HepG2 (cell line): ENCODE data around the gene TIMP3. TPM values are rescaled to one million over a fixed set of nuclear protein-coding genes. Genes with fewer than 3 reads are reported as not detected.

Experiments
- AGO2 ChIP-seq: fragments of 200-400 bp; formaldehyde crosslinking; optimal IDR thresholded peaks from 2 replicates; pipeline ENCODE3; 2017; ENCODE audit warnings: mild to moderate bottlenecking, low read depth, low read length, moderate library complexity
- DMAP1 ChIP-seq: IDR thresholded peaks from 2 replicates; pipeline ENCODE4 v1.6.1; 2016
- ERF ChIP-seq: IDR thresholded peaks from 2 replicates; pipeline ENCODE4 v1.6.1; 2018; ENCODE audit warnings: missing biosample characterization, missing genetic modification reagents
- FIP1L1 ChIP-seq: fragments of 200-400 bp; formaldehyde crosslinking; IDR thresholded peaks from 2 replicates; pipeline ENCODE4 v1.6.1; 2018; ENCODE audit warnings: low read depth, mild to moderate bottlenecking, low read length, moderate library complexity, borderline replicate concordance; ENCODE audit not compliant: insufficient read depth
- HNRNPH1 ChIP-seq: fragments of 200-400 bp; formaldehyde crosslinking; optimal IDR thresholded peaks from 2 replicates; pipeline ENCODE3; 2017; ENCODE audit warnings: mild to moderate bottlenecking, low read depth, low read length
- HNRNPUL1 ChIP-seq: fragments of 200-400 bp; formaldehyde crosslinking; IDR thresholded peaks from 2 replicates; pipeline ENCODE4 v1.6.1; 2017; ENCODE audit warnings: low read depth, mild to moderate bottlenecking, low read length, moderate library complexity
- SPEN ChIP-seq: sonication (generic); formaldehyde crosslinking; IDR thresholded peaks from 2 replicates; pipeline ENCODE4 v1.5.1; 2020; ENCODE audit warnings: low read depth, mild to moderate bottlenecking, missing genetic modification reagents
- TCF7 ChIP-seq: sonication (generic); IDR thresholded peaks from 2 replicates; pipeline ENCODE4 v1.6.1; 2016; ENCODE audit warnings: antibody characterized with exemption, low read depth
- ZBTB38 ChIP-seq: sonication (generic); formaldehyde crosslinking; IDR thresholded peaks from 2 replicates; pipeline ENCODE4 v1.5.1; 2020; ENCODE audit warnings: mild to moderate bottlenecking, missing genetic modification reagents
- ZFP62 ChIP-seq: sonication (generic); formaldehyde crosslinking; IDR thresholded peaks from 2 replicates; pipeline ENCODE4 v1.4.0; 2020; ENCODE audit warnings: missing genetic modification reagents
- ZNF121 ChIP-seq: sonication (generic); formaldehyde crosslinking; IDR thresholded peaks from 2 replicates; pipeline ENCODE4 v1.5.0; 2020; ENCODE audit warnings: mild to moderate bottlenecking, missing genetic modification reagents
- ZNF3 ChIP-seq: IDR thresholded peaks from 2 replicates; pipeline ENCODE4 v1.7.0; 2017; ENCODE audit warnings: inconsistent platforms
- ZNF333 ChIP-seq: sonication (generic); formaldehyde crosslinking; IDR thresholded peaks from 2 replicates; pipeline ENCODE4 v1.4.0; 2020; ENCODE audit warnings: mild to moderate bottlenecking, missing genetic modification reagents, borderline replicate concordance
- ZSCAN9 ChIP-seq: IDR thresholded peaks from 2 replicates; pipeline ENCODE4 v1.6.1; 2016; ENCODE audit warnings: borderline replicate concordance
- polyA plus RNA-seq, 8 experiments: library from polyadenylated mRNA; depleted of rRNA in 3 of 8; stranded (reverse) in 7 of 8; unstranded in 1 of 8; fragments of >200 nt; fragmentation: Illumina TruSeq in 4 of 8; extraction: Trizol in 4 of 8; gene quantifications; 2 replicates each; pipeline versions ENCODE4 v1.2.1 to v1.2.3, GENCODE V29; 2011 to 2016; ENCODE audit warnings: low read depth in 4 of 8, missing spikeins in 1 of 8, mixed read lengths in 1 of 8; ENCODE audit not compliant: insufficient read depth in 1 of 8
- total RNA-seq, 5 experiments: library from RNA; depleted of rRNA; stranded (reverse); fragments of >200 nt; fragmentation: Illumina TruSeq; extraction: Trizol; gene quantifications; 2 replicates each; pipeline ENCODE4 v1.2.3, GENCODE V29; 2016; ENCODE audit warnings: low read depth in 1 of 5
- TF ChIP-seq, protein P1 (sequence below): IDR thresholded peaks from 2 replicates; pipeline ENCODE4 v1.6.1; 2016
- TF ChIP-seq, protein P2 (sequence below): sonication (generic); formaldehyde crosslinking; IDR thresholded peaks from 2 replicates; pipeline ENCODE4 v1.9.0; 2021; ENCODE audit warnings: missing genetic modification reagents, mild to moderate bottlenecking, borderline replicate concordance
- TF ChIP-seq, protein P3 (sequence below), 2 experiments: fragments of 450-650 bp in 1 of 2; sonication (generic) in 1 of 2; formaldehyde crosslinking in 1 of 2; IDR thresholded peaks; 2 replicates each; pipeline versions ENCODE4 v1.6.1 to v1.8.0; 2016 to 2022; ENCODE audit warnings: antibody characterized with exemption in 1 of 2, mild to moderate bottlenecking in 1 of 2, missing genetic modification reagents in 1 of 2
- TF ChIP-seq, protein P4 (sequence below): sonication (generic); formaldehyde crosslinking; IDR thresholded peaks from 2 replicates; pipeline ENCODE4 v1.8.0; 2022; ENCODE audit warnings: mild to moderate bottlenecking, missing genetic modification reagents, moderate library complexity
- TF ChIP-seq, protein P5 (sequence below): sonication (generic); formaldehyde crosslinking; conservative IDR thresholded peaks from 2 replicates; pipeline ENCODE4 v1.4.0; 2020; ENCODE audit warnings: missing genetic modification reagents

Gene TIMP3
- total and polyA plus RNA-seq, 2 of the 13 experiments (the other 11 are each of a cell fraction or from before 2014, with no cell fraction given): 57.3 to 86.6 TPM

DNA sequence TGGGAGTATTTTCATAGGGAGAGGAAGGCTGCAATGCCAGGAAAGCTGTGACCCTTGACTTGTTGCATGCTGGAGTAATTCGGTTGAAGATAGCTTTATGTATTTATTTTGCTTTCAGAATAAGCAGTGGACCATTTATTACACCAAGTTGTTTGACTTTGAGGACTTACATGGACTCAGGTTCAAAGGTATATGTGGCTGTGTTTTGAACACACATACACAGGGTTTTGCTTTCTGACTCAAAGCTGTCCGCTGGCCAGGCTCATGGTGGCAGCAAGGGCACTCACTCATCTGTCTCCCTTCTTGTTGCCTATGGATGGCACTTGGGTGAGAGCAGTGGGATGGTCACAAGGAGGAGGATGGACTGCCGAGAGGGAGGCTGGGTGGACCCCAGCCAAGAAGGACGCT, 6.5 kb downstream of the TIMP3 start (continued):
- TF ChIP-seq, protein P1, sequence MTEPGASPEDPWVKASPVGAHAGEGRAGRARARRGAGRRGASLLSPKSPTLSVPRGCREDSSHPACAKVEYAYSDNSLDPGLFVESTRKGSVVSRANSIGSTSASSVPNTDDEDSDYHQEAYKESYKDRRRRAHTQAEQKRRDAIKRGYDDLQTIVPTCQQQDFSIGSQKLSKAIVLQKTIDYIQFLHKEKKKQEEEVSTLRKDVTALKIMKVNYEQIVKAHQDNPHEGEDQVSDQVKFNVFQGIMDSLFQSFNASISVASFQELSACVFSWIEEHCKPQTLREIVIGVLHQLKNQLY (CRISPR knock-in tag): no peak
- TF ChIP-seq ZSCAN9 (CRISPR knock-in tag): no peak
- peak; percentile 44 for TF ChIP-seq TCF7
- TF ChIP-seq, protein P2, sequence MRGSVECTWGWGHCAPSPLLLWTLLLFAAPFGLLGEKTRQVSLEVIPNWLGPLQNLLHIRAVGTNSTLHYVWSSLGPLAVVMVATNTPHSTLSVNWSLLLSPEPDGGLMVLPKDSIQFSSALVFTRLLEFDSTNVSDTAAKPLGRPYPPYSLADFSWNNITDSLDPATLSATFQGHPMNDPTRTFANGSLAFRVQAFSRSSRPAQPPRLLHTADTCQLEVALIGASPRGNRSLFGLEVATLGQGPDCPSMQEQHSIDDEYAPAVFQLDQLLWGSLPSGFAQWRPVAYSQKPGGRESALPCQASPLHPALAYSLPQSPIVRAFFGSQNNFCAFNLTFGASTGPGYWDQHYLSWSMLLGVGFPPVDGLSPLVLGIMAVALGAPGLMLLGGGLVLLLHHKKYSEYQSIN (CRISPR knock-in tag): no peak
- TF ChIP-seq FIP1L1: no peak
- no peak for TF ChIP-seq ZFP62 (CRISPR knock-in tag)
- TF ChIP-seq HNRNPH1: no peak
- TF ChIP-seq, protein P3, sequence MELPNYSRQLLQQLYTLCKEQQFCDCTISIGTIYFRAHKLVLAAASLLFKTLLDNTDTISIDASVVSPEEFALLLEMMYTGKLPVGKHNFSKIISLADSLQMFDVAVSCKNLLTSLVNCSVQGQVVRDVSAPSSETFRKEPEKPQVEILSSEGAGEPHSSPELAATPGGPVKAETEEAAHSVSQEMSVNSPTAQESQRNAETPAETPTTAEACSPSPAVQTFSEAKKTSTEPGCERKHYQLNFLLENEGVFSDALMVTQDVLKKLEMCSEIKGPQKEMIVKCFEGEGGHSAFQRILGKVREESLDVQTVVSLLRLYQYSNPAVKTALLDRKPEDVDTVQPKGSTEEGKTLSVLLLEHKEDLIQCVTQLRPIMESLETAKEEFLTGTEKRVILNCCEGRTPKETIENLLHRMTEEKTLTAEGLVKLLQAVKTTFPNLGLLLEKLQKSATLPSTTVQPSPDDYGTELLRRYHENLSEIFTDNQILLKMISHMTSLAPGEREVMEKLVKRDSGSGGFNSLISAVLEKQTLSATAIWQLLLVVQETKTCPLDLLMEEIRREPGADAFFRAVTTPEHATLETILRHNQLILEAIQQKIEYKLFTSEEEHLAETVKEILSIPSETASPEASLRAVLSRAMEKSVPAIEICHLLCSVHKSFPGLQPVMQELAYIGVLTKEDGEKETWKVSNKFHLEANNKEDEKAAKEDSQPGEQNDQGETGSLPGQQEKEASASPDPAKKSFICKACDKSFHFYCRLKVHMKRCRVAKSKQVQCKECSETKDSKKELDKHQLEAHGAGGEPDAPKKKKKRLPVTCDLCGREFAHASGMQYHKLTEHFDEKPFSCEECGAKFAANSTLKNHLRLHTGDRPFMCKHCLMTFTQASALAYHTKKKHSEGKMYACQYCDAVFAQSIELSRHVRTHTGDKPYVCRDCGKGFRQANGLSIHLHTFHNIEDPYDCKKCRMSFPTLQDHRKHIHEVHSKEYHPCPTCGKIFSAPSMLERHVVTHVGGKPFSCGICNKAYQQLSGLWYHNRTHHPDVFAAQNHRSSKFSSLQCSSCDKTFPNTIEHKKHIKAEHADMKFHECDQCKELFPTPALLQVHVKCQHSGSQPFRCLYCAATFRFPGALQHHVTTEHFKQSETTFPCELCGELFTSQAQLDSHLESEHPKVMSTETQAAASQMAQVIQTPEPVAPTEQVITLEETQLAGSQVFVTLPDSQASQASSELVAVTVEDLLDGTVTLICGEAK (IDR thresholded peaks at IDR 0.05): no peak
- TF ChIP-seq, protein P3 (CRISPR knock-in tag; IDR thresholded peaks at IDR 0.05): no peak
- TF ChIP-seq ZNF333 (CRISPR knock-in tag): no peak
- no peak for TF ChIP-seq DMAP1 (CRISPR knock-in tag)
- TF ChIP-seq ERF (CRISPR knock-in tag): 0 out of 2 replicates have a peak, but pooled peaks have one; percentile 19
- no peak for TF ChIP-seq HNRNPUL1
- no peak for TF ChIP-seq ZNF121
- TF ChIP-seq, protein P4, sequence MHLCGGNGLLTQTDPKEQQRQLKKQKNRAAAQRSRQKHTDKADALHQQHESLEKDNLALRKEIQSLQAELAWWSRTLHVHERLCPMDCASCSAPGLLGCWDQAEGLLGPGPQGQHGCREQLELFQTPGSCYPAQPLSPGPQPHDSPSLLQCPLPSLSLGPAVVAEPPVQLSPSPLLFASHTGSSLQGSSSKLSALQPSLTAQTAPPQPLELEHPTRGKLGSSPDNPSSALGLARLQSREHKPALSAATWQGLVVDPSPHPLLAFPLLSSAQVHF: no peak
- no peak for TF ChIP-seq ZNF3
- TF ChIP-seq SPEN (CRISPR knock-in tag): peak; percentile 56; the same call in 1 of the 2 replicates
- TF ChIP-seq, protein P5, sequence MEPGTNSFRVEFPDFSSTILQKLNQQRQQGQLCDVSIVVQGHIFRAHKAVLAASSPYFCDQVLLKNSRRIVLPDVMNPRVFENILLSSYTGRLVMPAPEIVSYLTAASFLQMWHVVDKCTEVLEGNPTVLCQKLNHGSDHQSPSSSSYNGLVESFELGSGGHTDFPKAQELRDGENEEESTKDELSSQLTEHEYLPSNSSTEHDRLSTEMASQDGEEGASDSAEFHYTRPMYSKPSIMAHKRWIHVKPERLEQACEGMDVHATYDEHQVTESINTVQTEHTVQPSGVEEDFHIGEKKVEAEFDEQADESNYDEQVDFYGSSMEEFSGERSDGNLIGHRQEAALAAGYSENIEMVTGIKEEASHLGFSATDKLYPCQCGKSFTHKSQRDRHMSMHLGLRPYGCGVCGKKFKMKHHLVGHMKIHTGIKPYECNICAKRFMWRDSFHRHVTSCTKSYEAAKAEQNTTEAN (CRISPR knock-in tag): no peak
- peak; percentile 73 for TF ChIP-seq ZBTB38 (CRISPR knock-in tag)
- TF ChIP-seq AGO2: no peak
